ENCODE data around the gene BABAM1.
"Not testable (repeated sequence)": the region's sequence is repeated elsewhere in the genome, so short reads cannot be mapped to it uniquely, and the experiment has no call there.

BABAM1 gene

DNA sequence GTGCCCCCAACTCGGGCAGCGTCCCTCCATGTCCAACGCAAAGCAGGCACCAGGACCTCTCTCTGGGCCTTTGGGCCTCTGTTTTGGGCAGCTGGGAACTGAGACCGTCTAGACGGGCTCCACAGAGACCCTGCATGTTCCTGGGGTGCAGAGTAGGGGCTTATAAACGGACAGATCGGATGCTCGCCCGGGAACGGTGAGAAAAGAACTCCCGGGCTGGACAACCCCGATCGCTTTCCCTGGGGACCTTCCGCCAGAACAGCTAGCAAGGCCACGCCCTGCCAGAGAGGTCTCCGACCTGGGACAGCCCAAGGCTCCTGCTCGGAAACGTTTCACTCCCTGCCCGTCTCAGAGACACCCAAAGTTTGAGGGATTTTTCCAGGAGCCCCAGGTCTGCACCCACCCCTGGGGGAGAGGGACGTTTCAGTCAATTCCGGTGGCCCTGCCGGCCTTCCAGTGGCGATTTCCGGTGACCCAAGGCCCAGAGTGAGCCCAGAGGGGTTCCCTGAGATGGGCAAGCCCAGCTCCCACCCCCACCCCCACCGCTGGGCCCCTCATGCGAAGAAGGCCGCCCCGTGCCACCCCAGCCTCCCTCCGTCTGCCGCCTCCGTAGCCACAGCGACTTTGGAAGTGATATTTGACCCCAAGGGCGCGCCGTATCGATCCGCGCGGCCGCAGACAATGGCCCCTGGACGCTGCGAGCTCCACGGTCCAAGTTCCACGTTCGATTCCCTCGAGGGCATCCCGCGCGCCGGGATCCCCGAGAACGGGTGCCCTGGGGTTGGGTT, 23.2 kb upstream of the BABAM1 start:
- DNase-seq = peak in 2 of 3 experiments; percentile 41 to 46

GRCh38 chr19:17244618-17245534, 22.4 kb upstream of the BABAM1 start:
- DNase-seq = peak in 2 of 3 experiments; percentile 27 to 42

DNA sequence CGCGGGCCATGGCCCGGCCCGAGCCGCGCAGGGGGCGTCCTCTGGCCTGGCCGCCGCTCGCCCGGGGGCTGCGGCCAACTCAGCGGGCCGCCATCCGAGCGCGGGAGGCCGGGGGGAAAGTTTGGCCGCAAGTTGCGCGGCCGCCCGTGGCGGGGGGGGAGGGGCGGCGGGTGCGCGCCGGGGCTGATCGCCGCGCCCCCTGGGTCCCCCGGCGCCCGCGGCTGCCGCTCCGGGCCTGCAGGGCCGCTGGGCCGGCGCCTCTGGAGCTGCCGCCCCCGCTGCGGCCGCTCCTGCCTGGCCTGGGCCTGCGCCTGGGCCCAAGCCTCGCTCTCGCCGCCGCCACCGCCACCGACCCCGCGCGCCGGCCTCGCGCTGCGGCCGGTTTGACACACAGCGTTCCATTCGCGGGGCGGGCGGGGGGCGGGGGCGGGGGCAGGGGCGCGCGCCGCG, 21.7 kb upstream of the BABAM1 start, which contains the start of gene NR2F6:
Gene NR2F6 (minus strand): TSS at position 385 of the 450 bp plus-strand sequence. CDS start 699 bp downstream, outside the sequence.
- DNase-seq = no peak

- peak in 1 of 3 experiments; percentile 85 for DNase-seq
Measured at GRCh38 chr19:17246681-17247425, 20.4 kb upstream of the BABAM1 start.

DNA sequence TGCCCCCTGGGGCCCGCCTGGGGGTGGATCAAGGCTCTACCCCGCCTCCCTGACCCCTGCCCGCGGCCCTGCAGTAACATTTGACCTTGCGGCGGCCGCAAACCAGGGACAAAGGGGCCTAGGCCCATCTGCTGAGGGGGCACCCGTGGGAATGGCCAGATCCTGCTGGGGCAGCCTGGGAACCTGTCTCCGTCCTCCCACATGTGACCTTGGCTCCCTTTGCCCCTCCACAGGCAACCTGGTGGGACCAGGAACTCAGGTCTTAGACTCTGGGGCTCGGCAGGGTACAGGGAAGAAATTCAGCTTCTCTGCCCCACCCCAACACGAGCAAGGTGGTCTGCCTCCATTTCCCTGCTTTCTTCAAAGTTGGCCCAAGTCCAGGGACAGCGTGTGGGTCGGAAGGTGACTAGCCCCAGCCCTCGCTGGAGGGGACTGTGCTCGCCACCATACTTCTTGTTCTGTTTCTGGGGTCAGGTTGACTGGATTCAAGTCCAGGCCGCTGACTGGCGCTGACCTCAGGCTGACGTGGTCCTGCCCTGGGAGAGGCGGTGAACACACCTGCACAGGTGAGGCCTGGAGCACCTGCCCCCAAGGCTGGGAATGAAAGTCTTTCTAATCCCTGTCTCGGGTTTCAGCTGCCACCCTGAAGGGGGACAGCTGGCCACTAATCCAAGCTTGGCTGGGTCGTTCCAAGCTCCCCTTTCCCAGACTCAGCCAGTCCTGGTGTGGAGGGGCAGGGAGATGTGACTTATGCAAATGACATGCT, 19.0 kb upstream of the BABAM1 start:
- DNase-seq = peak in 2 of 3 experiments; percentile 10 to 35

DNA sequence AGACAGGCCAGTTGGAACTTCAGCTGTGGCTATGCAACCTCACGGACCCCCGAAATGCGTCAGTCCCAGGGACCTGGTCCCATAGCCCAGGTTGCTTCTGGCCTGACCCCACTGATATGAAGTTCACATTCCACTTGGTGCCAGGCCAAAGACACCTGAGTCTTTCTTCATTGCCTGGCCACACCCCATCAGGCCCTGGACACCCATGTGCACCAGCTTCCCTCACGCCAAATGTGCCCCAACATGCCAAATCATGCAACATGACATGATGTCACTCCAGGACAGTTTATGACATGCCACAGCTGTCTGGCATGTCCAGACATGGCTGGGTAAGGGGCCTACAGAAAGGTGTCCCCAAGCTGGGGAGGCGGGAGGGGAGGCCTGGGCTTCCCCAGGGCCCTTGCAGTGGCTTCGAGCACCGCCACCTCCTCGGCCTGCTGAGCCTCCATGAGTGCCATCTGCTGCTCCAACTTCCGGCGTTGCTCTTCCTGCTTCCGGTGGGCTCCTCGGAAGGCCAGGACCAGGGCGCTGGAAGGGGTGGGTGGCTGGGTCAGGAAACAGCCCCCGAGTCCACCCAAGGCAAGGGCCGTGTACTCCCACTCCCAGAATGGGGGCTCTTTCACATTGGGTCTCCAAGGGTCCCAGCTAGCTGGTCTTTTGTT, 17.2 kb upstream of the BABAM1 start:
- no peak for DNase-seq

GRCh38 chr19:17254636-17255035, 12.6 kb upstream of the BABAM1 start:
- peak in 1 of 3 experiments; percentile 12 for DNase-seq

DNA sequence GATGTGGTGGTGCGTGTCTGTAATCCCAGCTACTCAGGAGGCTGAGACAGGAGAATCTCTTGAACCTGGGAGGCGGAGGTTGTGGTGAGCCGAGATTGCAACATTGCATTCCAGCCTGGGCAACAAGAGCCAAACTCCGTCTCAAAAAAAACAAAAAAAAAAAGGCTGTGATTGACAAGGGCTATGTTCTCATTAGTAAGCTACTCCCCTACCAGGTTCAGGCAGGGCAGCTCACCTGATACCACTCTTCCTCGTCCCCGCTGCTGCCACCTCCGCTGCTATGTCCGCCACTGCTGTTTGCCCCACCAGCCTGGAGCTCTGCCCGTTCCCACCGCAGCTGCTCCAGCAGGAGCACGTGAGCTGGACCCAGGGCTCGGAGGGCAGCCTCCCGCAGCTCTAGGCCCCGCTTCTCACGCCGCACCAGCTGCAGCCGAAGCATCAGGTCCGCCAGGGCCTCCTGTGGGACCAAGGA, 12.1 kb upstream of the BABAM1 start:
- DNase-seq = peak in 2 of 3 experiments; percentile 10 to 46

DNA sequence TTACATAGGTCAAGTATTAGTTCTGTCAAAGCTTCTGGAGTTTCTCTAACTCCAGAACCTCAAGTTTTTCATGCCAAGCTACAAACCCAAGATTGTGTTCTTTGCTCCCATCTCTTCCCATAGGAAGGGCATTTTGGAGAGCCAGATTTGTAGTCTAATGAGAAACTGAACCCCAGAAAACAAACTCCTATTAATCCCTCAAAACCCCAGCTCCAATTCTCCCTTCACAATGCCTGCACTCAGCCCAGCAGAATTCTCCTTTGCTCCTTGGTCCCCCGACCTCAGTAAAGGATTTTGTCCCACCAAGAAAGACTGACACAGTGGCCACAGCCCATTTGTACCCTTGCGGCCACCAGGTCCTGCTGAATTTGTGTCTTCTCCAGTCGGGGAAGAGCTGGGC, 11.1 kb upstream of the BABAM1 start:
- no peak for DNase-seq

DNA sequence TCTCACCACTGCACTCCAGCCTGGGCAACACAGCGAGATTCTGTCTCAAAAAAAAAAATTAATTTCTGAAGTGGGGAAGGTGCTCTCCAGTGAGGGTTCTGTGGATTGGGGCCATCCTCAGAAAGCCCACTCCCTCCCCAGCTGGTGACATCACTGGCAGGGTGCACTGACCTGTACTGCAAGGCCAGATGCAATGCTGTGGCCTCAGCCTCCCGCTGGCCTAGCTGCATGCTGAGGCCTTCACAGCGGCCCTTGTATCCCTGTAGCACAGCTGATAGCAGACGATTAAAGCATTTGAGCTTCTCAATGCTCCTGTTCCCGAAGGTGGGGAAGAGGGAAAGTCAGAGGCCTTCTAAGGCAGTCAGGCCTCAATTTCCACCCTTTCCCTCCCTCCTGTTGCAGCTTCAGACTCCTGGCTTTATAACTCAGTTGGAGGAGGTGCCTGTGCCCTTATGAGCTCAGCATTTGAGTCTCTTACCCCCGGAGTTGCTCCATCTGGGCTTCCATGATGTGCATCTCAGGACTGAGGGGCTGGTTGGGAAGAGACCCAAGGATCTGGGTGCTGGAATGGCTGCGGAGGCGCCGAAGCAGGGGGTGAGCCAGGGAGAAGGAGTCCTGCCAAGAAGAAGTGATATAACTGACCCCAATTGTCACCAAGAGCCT, 8.0 kb upstream of the BABAM1 start:
- DNase-seq = peak in 2 of 3 experiments; percentile 29 to 43

DNA sequence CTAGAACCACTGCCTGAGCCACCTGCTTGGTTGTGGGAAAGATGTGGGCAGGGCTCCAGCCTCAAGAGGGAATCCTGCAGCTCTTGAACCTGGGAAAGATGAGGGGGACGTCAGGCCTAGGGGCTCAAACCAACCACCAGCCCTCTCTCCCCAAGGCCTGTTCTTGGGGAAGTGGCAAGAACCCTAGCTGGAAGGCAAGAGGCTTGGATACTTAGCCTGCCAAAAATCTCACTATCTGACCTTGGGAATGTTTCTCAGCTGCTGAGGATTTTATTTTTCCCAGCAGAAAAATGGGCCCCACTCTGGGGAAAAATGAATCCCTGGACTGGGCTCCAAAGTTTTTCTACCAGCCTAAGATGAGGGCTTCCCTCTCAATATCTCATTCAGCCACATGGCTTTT, 7.3 kb upstream of the BABAM1 start:
- no peak for DNase-seq

DNA sequence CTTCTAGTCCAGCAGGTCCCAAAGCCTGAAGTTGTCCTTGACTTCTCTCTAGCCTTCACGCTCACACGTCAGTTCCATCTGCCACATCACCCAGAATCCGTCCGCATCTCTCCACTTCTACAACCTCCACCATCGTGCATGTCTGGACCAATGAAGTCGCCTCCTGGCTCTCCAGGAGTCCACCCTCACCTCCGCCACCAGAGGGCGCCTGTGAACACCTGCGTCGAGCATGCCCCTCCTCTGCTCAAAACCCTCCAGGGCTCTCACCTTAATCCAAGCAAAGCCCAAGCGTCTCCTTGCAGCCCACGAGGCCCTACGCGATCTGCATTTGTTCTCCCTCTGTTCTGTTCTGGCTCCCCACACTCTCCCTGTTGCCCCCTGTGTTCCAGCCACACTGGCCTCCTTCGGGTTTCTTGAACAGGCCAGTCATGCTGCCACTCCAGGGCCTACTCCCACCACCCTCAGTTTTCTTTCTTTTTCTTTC, 6.4 kb upstream of the BABAM1 start:
- DNase-seq = peak in 2 of 3 experiments; percentile 45 to 65

DNA sequence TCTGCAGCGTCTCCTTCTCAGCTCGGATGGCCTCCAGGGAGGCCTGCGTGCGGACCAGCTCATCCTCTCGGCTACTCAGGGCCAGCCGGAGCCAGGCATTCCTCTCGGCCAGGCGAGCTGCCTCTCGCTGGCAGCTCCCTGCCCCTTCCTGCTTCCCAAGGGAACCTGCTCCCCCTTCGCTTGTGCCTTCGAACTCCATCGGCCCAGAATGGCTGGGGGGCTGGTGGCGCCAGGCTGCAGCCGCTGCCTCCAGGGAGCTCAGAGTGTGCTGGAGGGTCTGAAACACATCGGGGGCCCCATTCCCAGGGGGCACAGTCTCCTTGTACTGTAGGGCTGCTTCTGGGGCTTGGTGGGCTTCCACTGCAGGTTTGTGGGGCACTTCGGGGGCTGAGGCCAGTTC, 4.7 kb upstream of the BABAM1 start:
- no peak for DNase-seq

DNA sequence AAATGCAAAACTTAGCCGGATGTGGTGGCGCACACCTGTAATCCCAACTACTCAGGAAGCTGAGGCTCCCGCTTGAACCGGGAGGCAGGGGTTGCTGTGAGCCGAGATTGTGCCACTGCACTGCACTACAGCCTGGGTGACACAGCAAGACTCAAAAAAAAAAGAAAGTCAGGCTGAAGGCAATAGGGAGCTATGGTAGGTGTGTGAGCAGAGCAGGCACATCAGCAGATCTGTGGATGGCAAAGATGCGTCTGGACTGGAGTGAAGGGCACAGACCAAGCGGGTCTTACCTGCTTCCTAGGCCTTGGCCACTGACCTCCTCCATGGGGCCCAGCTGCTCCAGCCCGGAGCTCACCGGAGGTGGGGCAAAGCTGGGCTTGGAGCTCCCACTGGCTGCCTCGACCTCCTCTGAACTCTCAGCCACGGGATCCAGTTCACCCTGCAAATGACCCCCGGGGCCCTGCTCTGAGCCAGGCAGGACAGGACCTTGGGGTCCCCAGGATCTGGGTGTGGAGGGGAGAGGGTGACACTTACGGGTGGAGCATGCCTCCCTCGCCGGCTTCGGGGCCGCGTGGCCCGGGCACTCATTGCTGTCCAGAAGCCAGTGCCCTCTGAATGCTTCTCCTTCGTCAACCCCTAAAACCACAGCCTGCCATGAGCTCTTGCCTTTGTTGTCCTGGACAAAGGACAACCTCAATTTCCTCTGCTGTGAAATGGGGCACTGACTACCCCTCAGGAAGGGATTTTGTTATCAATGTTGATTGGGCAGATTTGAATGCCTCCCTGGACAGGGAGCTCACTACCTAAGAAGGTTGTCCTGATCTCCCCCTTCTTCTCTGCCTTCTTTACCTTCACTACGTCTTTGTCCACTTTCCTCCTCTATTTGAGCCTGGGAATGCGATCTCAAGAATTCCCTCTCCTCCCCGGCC, 3.3 kb upstream of the BABAM1 start:
- no peak for DNase-seq

- DNase-seq = no peak
Measured at GRCh38 chr19:17264641-17264979, 2.6 kb upstream of the BABAM1 start, which contains the start of gene USHBP1. TSS of gene USHBP1 (minus strand) at chr19:17264745. CDS start at chr19:17264299, 446 bp downstream.

- no peak for DNase-seq
Measured at GRCh38 chr19:17266026-17266425, 1.2 kb upstream of the BABAM1 start.

GRCh38 chr19:17266589-17266974, 661 bp upstream of the BABAM1 start:
- DNase-seq = no peak

DNA sequence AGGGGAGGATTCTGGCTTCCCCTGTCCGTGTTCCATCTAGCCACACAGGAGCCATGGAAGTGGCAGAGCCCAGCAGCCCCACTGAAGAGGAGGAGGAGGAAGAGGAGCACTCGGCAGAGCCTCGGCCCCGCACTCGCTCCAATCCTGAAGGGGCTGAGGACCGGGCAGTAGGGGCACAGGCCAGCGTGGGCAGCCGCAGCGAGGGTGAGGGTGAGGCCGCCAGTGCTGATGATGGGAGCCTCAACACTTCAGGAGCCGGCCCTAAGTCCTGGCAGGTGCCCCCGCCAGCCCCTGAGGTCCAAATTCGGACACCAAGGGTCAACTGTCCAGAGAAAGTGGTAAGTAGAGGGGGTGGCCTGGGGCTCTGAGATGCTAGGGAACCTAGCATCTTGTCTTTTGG, 1.5 kb downstream of the BABAM1 start:
- DNase-seq = no peak

DNA sequence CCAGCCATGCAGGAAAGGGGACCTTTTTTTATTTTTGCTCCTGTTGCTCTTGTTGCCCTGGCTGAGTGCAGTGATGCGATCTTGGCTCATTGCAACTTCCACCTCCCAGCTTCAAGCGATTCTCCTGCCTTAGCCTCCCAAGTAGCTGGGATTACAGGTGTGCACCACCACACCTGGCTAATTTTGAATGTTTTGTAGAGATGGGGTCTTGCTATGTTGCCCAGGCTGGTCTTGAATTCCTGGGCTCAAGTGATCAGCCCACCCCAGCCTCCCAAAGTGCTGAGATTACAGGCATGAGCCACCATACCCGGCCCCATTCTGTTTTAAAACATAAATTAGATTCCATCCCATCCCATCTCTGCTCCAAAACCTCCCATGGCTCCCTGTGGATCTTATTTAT, 7.6 kb downstream of the BABAM1 start:
- DNase-seq = not testable (repeated sequence)
